ENCODE results near the gene APBB1. TPM values are rescaled to one million over a fixed set of nuclear protein-coding genes. Genes with fewer than 3 reads are reported as not detected.
"Not testable (repeated sequence)": the region's sequence is repeated elsewhere in the genome, so short reads cannot be mapped to it uniquely, and the experiment has no call there.

APBB1 gene
- total RNA-seq, 1 donor from 2014 or later, result 59.2 TPM

GRCh38 chr11:6417907-6418556 is 862 bp downstream of the APBB1 start:
- DNase-seq (ENCODE audit: low read depth, low spot score), result no peak

- DNase-seq (ENCODE audit: low read depth, low spot score), result no peak
Measured at GRCh38 chr11:6415797-6416196, 3.1 kb downstream of the APBB1 start.

GRCh38 chr11:6414874-6415328 is 4.0 kb downstream of the APBB1 start:
- no peak for DNase-seq (ENCODE audit: low read depth, low spot score)

GRCh38 chr11:6413791-6414201 is 5.1 kb downstream of the APBB1 start:
- no peak for DNase-seq (ENCODE audit: low read depth, low spot score)

- no peak for DNase-seq (ENCODE audit: low read depth, low spot score)
Measured at GRCh38 chr11:6411594-6412031, 7.3 kb downstream of the APBB1 start.

GRCh38 chr11:6410695-6411430 is 8.0 kb downstream of the APBB1 start:
- no peak for DNase-seq (ENCODE audit: low read depth, low spot score)

GRCh38 chr11:6406370-6406769 is 12.5 kb downstream of the APBB1 start:
- no peak for DNase-seq (ENCODE audit: low read depth, low spot score)

- no peak for DNase-seq (ENCODE audit: low read depth, low spot score)
Measured at GRCh38 chr11:6405846-6406245, 13.0 kb downstream of the APBB1 start.

- no peak for DNase-seq (ENCODE audit: low read depth, low spot score)
Measured at GRCh38 chr11:6405052-6405667, 13.7 kb downstream of the APBB1 start.

- no peak for DNase-seq (ENCODE audit: low read depth, low spot score)
Measured at GRCh38 chr11:6404342-6405051, 14.4 kb downstream of the APBB1 start.

- no peak for DNase-seq (ENCODE audit: low read depth, low spot score)
Measured at GRCh38 chr11:6403539-6403938, 15.4 kb downstream of the APBB1 start.

- no peak for DNase-seq (ENCODE audit: low read depth, low spot score)
Measured at GRCh38 chr11:6402561-6402981, 16.3 kb downstream of the APBB1 start.

- DNase-seq (ENCODE audit: low read depth, low spot score), result no peak
Measured at GRCh38 chr11:6402061-6402470, 16.8 kb downstream of the APBB1 start.

GRCh38 chr11:6401464-6401863 is 17.4 kb downstream of the APBB1 start:
- no peak for DNase-seq (ENCODE audit: low read depth, low spot score)

GRCh38 chr11:6400431-6401345 is 18.2 kb downstream of the APBB1 start:
- DNase-seq (ENCODE audit: low read depth, low spot score), result no peak

GRCh38 chr11:6397636-6398035 is 21.3 kb downstream of the APBB1 start:
- DNase-seq (ENCODE audit: low read depth, low spot score), result no peak

GRCh38 chr11:6397156-6397555 is 21.7 kb downstream of the APBB1 start:
- DNase-seq (ENCODE audit: low read depth, low spot score), result no peak

- no peak for DNase-seq (ENCODE audit: low read depth, low spot score)
Measured at GRCh38 chr11:6395470-6396060, 23.3 kb downstream of the APBB1 start.

GRCh38 chr11:6393989-6394670 is 24.8 kb downstream of the APBB1 start:
- no peak for DNase-seq (ENCODE audit: low read depth, low spot score)

GRCh38 chr11:6392251-6392650 is 26.6 kb downstream of the APBB1 start:
- DNase-seq (ENCODE audit: low read depth, low spot score), result not testable (repeated sequence)
